ENCODE measurements around the gene FREM2.

Gene FREM2

DNA sequence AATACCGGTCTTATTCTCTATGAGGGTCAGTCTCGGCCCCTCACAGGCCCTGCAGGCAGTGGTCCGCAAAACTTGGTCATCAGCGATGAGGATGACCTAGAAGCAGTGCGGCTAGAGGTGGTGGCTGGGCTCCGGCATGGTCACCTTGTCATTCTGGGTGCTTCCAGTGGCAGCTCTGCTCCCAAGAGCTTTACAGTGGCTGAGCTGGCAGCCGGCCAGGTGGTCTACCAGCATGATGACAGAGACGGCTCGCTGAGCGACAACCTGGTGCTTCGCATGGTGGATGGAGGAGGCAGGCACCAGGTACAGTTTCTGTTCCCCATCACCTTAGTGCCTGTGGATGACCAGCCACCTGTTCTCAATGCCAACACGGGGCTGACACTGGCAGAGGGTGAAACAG, 1.8 kb downstream of the FREM2 start:
- no peak for DNase-seq

GRCh38 chr13:38690231-38690630, 3.4 kb downstream of the FREM2 start:
- no peak for DNase-seq

GRCh38 chr13:38693168-38693567, 6.3 kb downstream of the FREM2 start:
- no peak for DNase-seq

- no peak for DNase-seq
Measured at GRCh38 chr13:38693641-38694040, 6.8 kb downstream of the FREM2 start.

DNA sequence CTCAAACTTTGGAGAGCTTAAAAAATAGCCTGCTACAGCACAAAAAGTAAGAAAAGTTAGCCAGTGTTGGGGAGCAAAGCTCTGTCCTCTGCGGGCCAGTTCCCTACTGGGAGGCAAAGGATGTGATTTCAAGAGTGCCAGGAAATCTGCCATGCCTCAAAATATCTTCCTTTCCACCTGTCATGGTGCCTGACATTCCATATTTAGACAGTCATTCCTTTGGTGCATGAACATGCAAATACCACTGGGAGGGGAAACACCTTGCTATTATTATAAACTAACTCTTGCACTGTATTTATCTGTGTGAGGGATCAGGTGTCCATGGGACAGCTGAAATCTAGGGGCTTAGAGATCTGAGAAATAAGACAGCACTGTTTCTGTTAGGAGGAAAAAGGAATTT, 10.3 kb downstream of the FREM2 start:
- no peak for DNase-seq

DNA sequence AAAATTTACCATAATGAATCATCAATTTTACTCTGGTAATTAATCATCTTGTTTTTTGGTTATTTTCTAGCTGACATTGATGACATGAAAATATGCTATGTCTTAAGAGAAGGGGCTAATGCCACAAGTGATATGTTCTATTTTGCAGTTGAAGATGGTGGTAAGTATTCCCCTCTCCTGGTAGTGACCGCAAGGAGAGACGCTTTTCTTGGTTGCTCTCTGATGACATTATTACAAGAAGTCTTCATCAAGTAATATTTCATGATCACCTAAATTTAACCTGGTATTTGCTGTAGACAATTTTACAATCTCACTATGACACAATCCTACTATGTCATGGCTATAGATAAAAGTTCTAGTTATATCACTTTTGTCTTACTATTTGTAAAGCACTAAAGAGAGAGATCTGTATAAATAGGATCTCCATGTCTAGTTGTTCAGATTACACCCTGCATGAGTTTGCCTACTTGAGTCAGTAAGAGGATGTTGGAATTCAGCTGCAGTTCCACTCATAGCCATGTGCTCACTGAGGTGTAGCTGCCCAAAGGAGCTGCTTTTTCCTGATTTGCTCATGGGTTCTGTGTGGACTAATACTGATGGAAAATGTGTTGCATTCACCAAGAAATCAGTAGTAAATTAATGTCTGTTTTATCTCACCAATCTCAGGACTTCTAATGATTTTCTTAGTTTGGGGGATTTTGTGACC, 10.9 kb downstream of the FREM2 start:
- DNase-seq: no peak

DNA sequence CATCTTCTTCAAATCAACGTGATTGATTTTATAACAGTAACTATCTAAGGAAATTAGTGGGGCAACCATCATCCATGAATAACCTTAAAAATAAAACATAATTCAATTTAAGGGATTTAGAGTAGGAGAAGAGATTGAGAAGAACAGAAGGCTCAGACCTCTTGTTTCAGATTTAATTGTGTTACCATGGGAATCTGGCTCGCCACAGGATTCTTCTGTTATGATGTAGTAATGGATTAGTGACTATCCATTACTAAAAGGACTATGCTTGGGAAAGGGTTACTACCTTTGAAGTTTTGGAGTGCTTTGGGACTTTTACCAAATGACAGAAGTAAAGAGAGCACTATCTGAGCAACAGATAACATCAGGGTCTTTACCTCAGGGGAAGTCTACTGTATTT, 13.2 kb downstream of the FREM2 start:
- DNase-seq: no peak

- no peak for DNase-seq
Measured at GRCh38 chr13:38702669-38703068, 15.8 kb downstream of the FREM2 start.

- DNase-seq: no peak
Measured at GRCh38 chr13:38703255-38703654, 16.4 kb downstream of the FREM2 start.

- DNase-seq: no peak
Measured at GRCh38 chr13:38705365-38705764, 18.5 kb downstream of the FREM2 start.

DNA sequence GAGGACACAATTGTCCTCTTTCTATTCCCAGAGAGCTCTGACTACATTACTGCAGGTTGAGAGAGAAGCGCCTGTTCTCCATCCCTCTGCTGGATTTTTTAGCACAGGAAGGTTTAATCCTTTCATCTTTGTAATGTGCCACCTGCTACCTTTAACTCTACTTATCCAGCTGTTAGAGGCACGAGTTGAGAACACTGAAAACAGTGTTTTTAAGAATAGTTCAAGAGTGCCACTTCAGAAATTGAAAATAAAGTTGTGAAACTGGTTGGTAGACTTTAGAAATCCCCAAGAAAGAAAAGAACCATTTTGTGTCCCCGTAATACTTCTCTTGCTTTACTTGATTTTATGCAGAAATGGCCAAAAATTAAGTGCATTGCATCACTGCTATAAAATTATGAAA, 20.6 kb downstream of the FREM2 start:
- no peak for DNase-seq

DNA sequence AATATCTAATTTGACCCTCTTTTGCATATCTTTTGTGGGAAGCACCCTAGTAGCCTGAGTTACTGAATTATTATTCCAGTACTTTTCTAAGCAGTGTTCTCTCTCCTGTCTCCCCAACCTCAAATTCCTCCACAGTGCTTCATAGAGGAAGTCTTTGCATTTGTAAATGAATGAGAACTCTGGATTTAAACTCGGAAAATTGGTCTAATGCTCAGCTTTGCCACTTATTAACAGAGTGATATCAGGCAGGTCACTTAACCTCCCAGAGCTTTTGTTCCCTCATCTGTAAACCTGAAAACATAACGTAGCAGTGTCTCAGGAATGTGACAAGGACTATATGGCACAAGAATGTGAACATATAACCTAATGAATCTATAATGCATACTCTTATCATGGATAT, 26.2 kb downstream of the FREM2 start:
- no peak for DNase-seq

GRCh38 chr13:38718374-38718773, 31.5 kb downstream of the FREM2 start:
- no peak for DNase-seq

- no peak for DNase-seq
Measured at GRCh38 chr13:38730332-38730731, 43.5 kb downstream of the FREM2 start.

DNA sequence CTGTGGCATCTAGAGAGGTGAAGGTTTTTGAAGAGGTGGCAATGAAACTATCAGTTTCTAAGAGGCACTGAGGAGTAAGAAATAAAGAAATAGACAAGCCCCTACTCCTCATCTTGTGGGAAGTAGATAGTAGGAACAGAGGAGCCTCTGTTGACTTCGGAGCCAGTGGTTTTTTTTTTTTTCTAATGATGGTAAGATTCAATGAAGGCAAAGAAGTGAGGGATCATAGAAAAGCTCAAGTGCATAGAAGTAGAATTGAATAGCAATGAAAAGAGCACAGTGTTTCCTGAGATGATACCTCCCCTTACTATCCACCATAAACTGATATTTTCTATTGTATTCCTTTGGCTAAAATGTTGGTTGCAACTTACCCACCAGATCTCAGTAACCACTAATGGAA, 46.3 kb downstream of the FREM2 start:
- DNase-seq: no peak

GRCh38 chr13:38735665-38736440, 49.0 kb downstream of the FREM2 start:
- DNase-seq: no peak

GRCh38 chr13:38743466-38743865, 56.6 kb downstream of the FREM2 start:
- no peak for DNase-seq

DNA sequence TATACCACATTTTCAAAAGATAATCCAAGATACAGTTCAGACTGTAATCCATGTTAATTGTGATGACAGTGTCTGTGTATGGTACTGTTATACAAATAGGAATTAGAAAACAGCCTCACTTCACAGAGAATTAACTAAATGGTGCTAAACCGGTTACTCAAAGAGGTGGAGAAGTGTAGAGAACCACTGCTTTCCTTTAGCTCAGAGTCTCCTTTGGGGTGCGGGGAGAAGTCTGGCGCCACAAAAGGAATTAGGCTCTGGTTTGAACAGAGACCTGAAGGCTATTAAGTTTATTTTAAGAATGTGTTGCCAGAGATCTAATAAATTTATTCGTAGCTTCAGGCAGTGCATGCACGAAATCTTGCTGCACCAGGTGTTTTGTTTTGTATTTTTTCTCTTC, 65.8 kb downstream of the FREM2 start:
- no peak for DNase-seq

GRCh38 chr13:38753878-38754277, 67.0 kb downstream of the FREM2 start:
- DNase-seq: no peak

DNA sequence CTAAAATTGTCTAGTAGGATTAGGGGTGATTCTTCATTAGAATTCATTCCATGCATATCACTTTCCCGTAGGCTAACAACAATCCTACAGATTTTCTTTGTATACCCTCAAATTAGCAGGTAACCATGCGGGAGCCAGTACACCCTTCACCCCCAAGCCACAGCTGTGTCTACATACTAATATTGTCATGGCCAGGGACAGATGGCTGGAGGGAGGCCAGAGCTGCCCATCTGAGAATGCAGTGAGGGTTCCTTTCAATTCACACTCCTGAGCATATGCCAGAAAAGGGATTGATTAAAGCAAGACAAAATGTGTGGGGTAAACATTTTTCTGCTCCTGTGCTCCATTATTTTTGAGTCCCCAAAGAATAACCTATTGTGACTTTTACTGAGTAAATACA, 68.9 kb downstream of the FREM2 start:
- peak; percentile 16 for DNase-seq

DNA sequence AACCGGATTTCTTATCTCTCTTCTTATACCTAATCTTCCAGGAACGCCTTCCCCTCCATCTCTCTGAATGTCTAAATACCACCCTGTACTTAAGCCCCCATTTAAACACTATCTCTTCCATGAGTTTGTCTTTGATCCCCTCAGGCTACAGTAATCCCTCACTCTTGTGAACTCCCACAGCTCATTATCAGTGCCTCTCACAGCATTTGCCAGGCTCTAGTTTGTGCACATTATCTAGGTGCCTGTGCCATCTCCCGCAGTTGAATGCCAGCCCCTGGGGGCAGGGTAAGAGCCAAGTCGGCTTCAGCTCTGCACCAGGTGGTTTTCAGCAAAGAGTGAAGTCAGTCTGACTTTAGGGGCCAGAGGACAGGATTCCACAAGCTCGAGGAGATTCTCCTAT, 71.4 kb downstream of the FREM2 start:
- DNase-seq: peak; percentile 8

DNA sequence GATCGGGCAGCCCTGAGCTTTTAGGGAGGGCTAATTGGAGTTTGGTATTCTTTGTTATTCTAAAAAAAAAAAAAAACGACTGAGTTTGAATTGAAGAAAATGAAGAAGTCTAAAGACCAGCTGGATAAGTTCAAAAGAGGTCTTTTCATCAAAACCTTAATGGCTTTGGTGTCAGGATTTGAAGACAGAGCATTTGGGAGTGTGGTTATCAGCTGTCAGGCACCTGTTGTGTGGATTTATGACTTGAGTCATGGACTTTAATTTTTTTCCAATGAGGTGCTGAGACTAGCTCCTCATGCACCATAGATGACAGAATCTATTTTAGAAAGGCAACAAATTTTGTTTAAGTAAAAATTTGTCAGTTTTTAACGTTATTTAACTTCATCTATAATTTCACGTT, 72.5 kb downstream of the FREM2 start:
- DNase-seq: no peak

- peak; percentile 28 for DNase-seq
Measured at GRCh38 chr13:38763446-38764381, 76.8 kb downstream of the FREM2 start.

DNA sequence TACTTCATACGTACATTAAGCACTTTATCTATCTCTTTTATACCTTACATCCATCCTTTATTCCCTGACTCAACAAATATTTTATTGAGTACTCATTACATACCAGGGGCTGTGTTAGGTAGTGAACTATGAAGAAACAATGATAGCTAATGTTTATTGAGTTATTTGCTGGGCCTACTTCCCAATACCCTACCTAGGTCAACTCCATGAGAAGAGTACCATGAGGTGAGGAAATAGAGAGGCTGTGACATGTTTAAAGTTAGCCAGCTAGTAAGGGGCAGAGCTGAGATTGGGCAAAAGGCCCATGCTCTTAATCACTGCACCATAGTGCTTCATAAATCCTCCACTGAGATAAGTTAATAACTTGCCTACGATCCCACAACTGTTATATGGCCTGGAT, 79.9 kb downstream of the FREM2 start:
- no peak for DNase-seq
